ENCODE results near the gene SSNA1.

Gene SSNA1

GRCh38 chr9:137182836-137183235 lies 5.6 kb upstream of the SSNA1 start:
- DNase-seq (ENCODE audit: low read depth): no peak

- DNase-seq (ENCODE audit: low read depth): no peak
Measured at GRCh38 chr9:137183980-137184595, 4.4 kb upstream of the SSNA1 start.

GRCh38 chr9:137184881-137185660 lies 3.4 kb upstream of the SSNA1 start:
- no peak for DNase-seq (ENCODE audit: low read depth)

DNA sequence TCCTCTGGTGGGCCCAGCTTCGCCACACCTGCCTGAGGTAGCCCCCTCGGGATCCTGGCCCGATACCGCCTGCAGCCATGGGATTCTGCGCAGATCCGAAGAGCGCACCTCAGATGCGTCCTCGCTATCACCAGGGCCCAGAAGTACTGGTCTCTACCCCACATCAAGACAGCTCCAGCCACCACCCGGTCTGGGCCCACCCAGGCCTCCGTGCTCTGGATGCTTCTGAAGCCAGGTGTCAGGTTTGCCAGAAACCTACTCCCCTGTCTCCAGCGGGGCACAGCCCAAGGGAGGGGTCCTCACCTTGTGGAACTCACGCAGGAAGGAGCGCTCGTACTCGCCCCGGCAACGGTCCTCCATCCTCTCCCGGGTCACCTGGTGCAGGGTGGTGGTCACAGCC lies 2.6 kb upstream of the SSNA1 start:
- no peak for DNase-seq (ENCODE audit: low read depth)

DNA sequence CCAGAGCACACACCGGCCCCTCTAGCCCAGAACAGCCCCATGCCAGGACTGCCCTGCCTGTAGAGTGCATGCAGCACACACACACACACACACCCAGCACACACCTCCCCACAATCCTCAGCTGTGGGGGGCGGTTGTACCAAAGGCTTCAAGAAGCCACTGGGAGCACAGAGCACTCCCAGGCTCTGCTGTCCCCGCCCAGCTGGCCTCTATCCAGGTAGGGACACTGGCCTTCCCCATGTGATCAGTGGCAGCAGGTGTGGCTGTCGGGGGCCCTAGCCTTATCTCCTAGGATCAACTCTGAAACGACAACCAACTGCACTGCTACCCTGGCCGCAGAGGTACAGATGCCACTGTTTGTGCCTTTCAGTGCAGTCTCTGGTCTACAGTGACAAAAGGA lies 2.1 kb upstream of the SSNA1 start:
- DNase-seq (ENCODE audit: low read depth): no peak

GRCh38 chr9:137187386-137187785 lies 1.1 kb upstream of the SSNA1 start:
- DNase-seq (ENCODE audit: low read depth): no peak

DNA sequence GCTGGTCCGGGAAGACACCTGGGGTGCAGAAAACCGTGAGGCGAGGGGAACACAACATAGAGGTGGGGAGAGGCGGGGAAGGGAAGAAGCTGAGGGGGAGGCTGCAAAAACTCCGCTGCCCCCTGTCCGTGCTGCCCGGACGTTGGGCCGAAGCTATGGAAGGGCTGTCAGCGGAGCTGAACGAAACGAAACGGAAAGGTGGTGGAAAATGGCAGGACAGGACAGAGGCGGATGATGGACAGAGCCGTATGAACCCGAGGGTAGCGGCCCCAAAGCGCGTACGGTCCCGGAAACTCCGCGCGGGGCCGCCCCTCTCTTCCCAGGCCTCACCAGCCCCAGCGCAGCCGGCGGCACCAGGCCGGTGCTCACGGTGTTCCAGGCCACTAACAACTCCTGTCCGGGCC lies 388 bp upstream of the SSNA1 start:
- no peak for DNase-seq (ENCODE audit: low read depth)

- no peak for DNase-seq (ENCODE audit: low read depth)
Measured at GRCh38 chr9:137189297-137190295, 1.1 kb downstream of the SSNA1 start.

- DNase-seq (ENCODE audit: low read depth): no peak
Measured at GRCh38 chr9:137190315-137190856, 1.9 kb downstream of the SSNA1 start.

GRCh38 chr9:137191245-137191644 lies 2.8 kb downstream of the SSNA1 start:
- no peak for DNase-seq (ENCODE audit: low read depth)

DNA sequence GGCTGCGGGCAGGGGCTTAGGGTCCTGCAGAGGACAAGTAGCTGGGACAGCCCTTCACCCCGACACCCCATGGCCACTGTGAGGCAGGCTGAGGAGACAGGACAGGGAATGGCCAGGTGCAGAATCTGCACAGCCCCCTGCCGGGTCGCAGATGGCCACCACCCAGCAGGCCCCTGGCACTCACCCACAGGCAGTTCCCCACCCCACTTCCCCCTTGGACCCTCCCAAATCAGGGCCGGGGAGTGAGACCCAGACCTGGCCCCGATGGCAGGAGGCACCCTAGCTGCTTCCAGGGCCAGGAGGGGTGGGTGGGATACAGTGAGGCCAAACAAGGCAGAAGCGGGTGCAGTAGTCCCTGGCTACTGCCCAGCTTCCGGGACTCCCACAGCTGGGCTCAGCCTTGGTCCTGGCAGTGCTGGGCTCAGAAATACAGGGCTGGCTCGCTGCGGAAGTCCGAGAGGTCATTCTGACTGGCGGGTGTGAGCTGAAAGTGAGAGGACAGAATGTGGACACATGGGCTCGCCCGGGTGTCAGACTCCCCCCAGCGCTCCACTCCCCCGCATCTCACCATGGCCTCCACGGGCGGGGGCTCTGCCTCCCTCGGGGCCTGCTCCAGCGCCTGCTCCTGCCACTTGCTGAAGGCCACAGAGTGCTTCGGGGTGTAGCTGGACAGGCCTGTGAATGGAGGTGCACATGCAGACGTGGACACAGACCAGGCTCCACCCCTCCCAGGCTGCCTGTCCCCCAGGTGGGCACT lies 3.4 kb downstream of the SSNA1 start:
- DNase-seq (ENCODE audit: low read depth): no peak

DNA sequence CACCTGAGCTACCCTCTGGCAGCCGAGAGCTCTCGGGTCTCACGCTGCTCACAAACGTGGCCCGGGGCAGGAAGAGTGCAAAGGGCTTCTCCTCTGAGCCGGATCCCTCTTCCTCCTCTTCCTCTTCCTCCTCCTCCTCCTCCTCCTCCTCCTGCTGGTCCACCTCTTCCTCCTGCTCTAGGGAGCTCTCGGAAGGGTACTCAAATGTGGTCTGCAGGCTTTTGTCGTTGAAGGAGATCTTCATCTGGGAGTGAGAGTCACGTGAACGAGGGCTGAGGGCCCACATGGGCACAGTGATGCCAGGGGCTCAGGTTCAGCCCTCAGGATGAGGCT lies 3.9 kb downstream of the SSNA1 start:
- no peak for DNase-seq (ENCODE audit: low read depth)

- no peak for DNase-seq (ENCODE audit: low read depth)
Measured at GRCh38 chr9:137192859-137193258, 4.4 kb downstream of the SSNA1 start.

- no peak for DNase-seq (ENCODE audit: low read depth)
Measured at GRCh38 chr9:137193771-137194170, 5.3 kb downstream of the SSNA1 start.

DNA sequence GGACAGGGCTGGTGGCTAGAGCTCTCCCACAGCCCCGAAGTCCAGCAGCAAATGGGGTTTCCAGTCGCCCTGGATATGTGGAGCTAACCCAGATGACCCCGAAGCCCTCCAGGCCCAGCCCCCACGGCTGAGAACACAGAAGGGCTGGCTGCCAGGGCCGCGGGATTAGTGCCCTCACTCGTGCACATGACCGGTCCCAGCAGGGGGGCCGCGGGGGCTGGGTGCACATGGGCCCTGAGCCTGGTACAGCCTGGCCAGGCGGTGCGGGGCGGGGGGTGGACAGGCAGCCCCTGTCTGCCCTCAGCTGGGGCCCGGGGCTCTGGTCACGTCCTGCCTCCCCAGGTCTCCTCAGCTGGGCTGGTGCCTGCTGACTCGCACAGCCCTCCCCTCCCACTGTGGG lies 5.9 kb downstream of the SSNA1 start:
- DNase-seq (ENCODE audit: low read depth): no peak

GRCh38 chr9:137194909-137195308 lies 6.4 kb downstream of the SSNA1 start:
- DNase-seq (ENCODE audit: low read depth): no peak

GRCh38 chr9:137195525-137196220 lies 7.2 kb downstream of the SSNA1 start:
- no peak for DNase-seq (ENCODE audit: low read depth)

DNA sequence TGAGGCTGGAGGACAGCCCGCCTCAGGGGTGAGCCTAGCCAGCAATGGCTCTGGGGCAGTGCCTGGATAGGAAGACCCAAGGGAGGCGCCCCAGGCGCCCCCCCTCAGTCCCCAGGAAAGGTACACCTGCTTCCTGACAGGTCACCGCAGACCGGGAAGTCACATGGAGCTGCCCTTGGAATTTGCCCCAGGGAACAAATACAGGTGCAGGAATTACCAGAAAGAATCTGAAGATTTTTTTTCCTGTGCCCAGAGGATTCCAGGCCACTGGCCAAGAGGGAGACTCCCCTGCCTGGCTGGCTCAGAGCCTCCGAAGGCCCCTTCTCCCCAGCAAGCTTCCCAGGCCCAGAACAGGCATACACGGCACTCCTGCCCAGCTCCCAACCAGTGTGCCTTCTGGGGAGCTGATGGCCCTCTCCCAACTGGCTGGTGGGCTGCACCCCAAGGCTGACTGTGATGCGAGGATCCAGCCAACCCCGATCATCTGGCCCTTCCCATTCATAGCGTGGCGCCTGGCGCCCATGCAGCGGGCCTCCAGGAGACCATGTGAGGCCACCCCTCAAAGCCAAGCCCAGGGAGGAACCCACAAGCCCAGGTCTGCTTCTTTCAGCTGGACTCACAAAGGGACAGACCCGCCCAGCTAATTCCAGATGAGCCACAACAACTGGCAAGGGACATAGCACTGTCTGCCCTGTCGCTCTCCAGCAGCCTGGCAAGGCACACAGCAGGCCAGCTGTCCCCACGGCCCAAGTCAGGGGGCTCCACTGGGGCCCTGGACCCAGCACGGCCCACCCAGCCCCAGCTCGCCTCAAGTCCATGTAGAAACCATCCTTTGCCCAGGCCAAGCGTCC lies 9.8 kb downstream of the SSNA1 start:
- DNase-seq (ENCODE audit: low read depth): no peak

DNA sequence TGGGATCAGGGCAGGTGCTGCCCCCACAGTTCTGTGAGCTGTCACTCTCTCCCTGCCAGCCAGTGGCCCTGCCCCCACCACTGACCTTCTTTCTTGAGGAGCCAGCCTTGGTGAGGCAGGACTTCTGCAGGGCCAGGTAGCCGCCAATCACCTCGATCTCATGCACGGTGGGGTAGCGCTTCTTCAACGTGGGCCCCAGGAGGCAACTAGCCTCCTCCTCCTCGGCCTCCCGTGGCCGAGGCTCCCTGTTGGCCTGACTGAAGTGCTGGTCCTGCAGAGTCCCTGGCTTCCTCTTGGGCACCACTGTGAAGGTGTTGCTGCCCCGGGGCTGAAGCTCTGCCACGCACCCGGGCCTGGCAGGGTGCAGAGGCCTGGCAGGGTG lies 10.4 kb downstream of the SSNA1 start:
- DNase-seq (ENCODE audit: low read depth): no peak

DNA sequence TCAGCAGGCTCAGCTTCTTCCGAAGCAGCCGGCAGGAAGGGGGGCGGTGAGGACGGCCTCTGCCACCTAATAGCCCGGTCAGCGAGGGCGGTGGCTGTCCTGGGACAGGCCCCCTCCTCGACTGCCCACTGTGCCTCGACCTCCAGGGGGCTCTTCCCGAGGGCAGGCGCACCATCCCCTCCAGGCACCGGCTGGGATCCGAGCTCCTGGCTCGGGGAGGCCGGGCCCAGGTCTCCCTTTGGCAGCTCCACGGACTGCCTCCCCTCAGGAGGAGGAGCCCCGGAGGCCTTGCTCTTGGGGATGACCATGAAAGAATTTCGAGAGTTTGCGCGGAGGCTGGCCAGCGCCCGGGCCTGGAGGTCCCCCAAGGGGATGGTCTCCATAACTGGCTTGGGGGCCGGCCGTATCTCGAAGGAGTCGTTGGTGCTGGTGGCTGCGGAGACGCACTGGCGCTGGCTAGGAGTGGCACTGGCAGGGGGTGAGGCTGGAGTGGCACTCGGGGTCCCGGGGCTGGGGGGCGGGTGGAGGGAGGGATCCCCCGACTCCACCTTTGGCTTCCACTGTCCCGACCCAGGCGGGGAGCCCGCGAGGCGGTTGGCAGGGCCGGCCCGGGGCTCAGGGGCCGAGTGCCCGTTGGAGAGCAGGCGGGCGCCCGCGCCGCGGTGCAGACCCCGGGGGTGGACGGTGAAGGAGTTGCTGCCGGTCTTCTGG lies 11.1 kb downstream of the SSNA1 start:
- no peak for DNase-seq (ENCODE audit: low read depth)
